Smooth muscle cell (in vitro differentiated cells): ENCODE data around the gene MTR. TPM values are rescaled to one million over a fixed set of nuclear protein-coding genes. Genes with fewer than 3 reads are reported as not detected.

Experiments used
- DNase-seq: peaks from one replicate; lab custom pipeline; 2025; ENCODE audit not compliant: unreplicated experiment; lab: John Stamatoyannopoulos, UW
- H2AFZ ChIP-seq: fragments of 200-600 bp; sonication (generic); 2 replicates; pipeline ENCODE4 v1.6.0; 2016; ENCODE audit warnings: antibody characterized with exemption, low read depth, mild to moderate bottlenecking
- H3F3A ChIP-seq: fragments of 200-600 bp; sonication (generic); 2 replicates; pipeline ENCODE4 v1.6.0; 2017; ENCODE audit warnings: antibody characterized with exemption, low read depth
- H3K27ac ChIP-seq: fragments of 200-600 bp; sonication (generic); 2 replicates; pipeline ENCODE4 v1.5.1; 2016; ENCODE audit warnings: low read depth, mild to moderate bottlenecking
- H3K27me3 ChIP-seq: fragments of 200-600 bp; sonication (generic); 2 replicates; pipeline ENCODE4 v1.6.1; 2016; ENCODE audit warnings: low read depth, mild to moderate bottlenecking
- H3K36me3 ChIP-seq: fragments of 200-600 bp; sonication (generic); 2 replicates; pipeline ENCODE4 v1.5.1; 2016; ENCODE audit warnings: low read depth
- H3K4me1 ChIP-seq: fragments of 200-600 bp; sonication (generic); 2 replicates; pipeline ENCODE4 v1.5.1; 2016; ENCODE audit warnings: low read depth
- H3K4me2 ChIP-seq: fragments of 200-600 bp; sonication (generic); 2 replicates; pipeline ENCODE4 v1.6.0; 2016; ENCODE audit warnings: mild to moderate bottlenecking
- H3K4me3 ChIP-seq: fragments of 200-600 bp; sonication (generic); 2 replicates; pipeline ENCODE4 v1.5.1; 2016; ENCODE audit warnings: mild to moderate bottlenecking
- H3K79me2 ChIP-seq: fragments of 200-600 bp; sonication (generic); 2 replicates; pipeline ENCODE4 v1.6.0; 2016; ENCODE audit warnings: low read depth, mild to moderate bottlenecking
- H3K9ac ChIP-seq: fragments of 200-600 bp; sonication (generic); 2 replicates; pipeline ENCODE4 v1.6.0; 2016; ENCODE audit warnings: low read depth
- H3K9me3 ChIP-seq: fragments of 200-600 bp; sonication (generic); replicated peaks from 2 replicates; pipeline ENCODE4 v1.5.1; 2016; ENCODE audit warnings: low read depth
- H4K20me1 ChIP-seq: fragments of 200-600 bp; sonication (generic); 2 replicates; pipeline ENCODE4 v1.6.0; 2016; ENCODE audit warnings: low read depth
- WGBS: methylation state at CpG from one replicate; pipeline ENCODE4 v1.1.7; 2016; ENCODE audit warnings: low lambda C conversion rate; 5-methylcytosine and 5-hydroxymethylcytosine counted together
- polyA plus RNA-seq: library from polyadenylated mRNA; unstranded; fragments of >200 nt; fragmentation: Nextera tagmentation; extraction: Ambion mirVana; gene quantifications from 2 replicates; pipeline ENCODE4 v1.2.1, GENCODE V29; 2016
- total RNA-seq: library from RNA; depleted of rRNA; stranded (reverse); fragments of >200 nt; gene quantifications from 2 replicates; pipeline ENCODE4 v1.2.3, GENCODE V29; 2014
- TF ChIP-seq, protein P1 (sequence below): fragments of 200-600 bp; sonication (generic); IDR thresholded peaks from 2 replicates; pipeline ENCODE4 v1.5.1; 2017; ENCODE audit warnings: borderline replicate concordance, mild to moderate bottlenecking, antibody characterized with exemption; ENCODE audit not compliant: insufficient read depth, poor library complexity, severe bottlenecking

Gene MTR
- total and polyA plus RNA-seq, 2 experiments from 2014 or later, result 10.7 to 18.3 TPM

DNA sequence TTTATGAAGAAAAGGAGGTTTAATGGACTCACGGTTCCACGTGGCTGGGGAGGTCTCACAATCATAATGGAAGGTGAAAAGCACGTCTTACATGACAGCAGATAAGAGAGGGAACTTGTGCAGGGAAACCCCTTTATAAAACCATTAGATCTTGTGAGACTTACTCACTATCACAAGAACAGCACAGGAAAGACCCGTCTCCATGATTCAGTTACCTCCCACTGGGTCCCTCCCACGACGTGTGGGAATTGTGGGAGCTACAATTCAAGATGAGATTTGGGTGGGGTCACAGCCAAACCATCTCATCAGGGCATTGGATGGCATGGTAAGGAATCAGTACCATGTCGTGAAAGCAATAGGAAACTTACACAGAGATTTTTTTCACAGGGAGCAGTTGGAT lies 63.1 kb downstream of the MTR start:
- TF ChIP-seq, protein P1, sequence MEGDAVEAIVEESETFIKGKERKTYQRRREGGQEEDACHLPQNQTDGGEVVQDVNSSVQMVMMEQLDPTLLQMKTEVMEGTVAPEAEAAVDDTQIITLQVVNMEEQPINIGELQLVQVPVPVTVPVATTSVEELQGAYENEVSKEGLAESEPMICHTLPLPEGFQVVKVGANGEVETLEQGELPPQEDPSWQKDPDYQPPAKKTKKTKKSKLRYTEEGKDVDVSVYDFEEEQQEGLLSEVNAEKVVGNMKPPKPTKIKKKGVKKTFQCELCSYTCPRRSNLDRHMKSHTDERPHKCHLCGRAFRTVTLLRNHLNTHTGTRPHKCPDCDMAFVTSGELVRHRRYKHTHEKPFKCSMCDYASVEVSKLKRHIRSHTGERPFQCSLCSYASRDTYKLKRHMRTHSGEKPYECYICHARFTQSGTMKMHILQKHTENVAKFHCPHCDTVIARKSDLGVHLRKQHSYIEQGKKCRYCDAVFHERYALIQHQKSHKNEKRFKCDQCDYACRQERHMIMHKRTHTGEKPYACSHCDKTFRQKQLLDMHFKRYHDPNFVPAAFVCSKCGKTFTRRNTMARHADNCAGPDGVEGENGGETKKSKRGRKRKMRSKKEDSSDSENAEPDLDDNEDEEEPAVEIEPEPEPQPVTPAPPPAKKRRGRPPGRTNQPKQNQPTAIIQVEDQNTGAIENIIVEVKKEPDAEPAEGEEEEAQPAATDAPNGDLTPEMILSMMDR, result no peak
- H3K9me3 ChIP-seq, result no peaks in the 10 kb centered on the region
- no peaks in the 10 kb centered on the region for H3K36me3 ChIP-seq
- no peak overlapping the region for H3K4me2 ChIP-seq
- H3K27ac ChIP-seq, result no peak overlapping the region
- H3K9ac ChIP-seq, result no peak overlapping the region
- peaks cover 8% of the 10 kb centered on the region for H3K4me1 ChIP-seq
- 93% methylated on average over 7 of the region's 7 CpGs for WGBS
- H3F3A ChIP-seq, result peaks cover 3% of the 10 kb centered on the region
- H4K20me1 ChIP-seq, result peaks cover 15% of the 10 kb centered on the region
- DNase-seq, result no peak
- H3K79me2 ChIP-seq, result no peaks in the 10 kb centered on the region
- no peak overlapping the region for H3K4me3 ChIP-seq
- H2AFZ ChIP-seq, result no peak overlapping the region
- H3K27me3 ChIP-seq, result no peaks in the 10 kb centered on the region

DNA sequence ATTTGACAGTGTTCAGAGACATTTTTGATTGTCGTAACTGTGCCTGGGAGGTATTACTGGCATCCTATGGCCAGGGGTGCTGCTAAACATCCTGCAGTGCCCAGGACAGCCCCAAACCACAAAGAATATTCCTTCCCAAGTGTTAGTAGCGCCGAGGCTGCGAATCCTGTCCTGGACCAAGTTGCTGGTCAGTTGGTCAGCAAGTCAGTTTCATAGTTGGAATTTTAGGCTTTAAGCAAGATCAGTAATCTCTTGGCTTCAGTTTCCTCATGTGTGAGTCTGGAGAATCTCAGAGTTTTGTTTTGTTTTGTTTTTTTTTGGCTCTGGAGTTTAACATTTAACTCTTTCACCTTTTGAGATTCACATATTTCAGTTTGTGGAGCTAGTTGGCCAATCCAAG lies 65.0 kb downstream of the MTR start:
- no peaks in the 10 kb centered on the region for H3K36me3 ChIP-seq
- no peak for DNase-seq
- H4K20me1 ChIP-seq, result peaks cover 15% of the 10 kb centered on the region
- H3K4me3 ChIP-seq, result no peak overlapping the region
- H3K27ac ChIP-seq, result no peak overlapping the region
- H2AFZ ChIP-seq, result no peak overlapping the region
- peaks cover 3% of the 10 kb centered on the region for H3F3A ChIP-seq
- H3K4me1 ChIP-seq, result peaks cover 4% of the 10 kb centered on the region
- H3K79me2 ChIP-seq, result no peaks in the 10 kb centered on the region
- H3K27me3 ChIP-seq, result no peaks in the 10 kb centered on the region
- H3K9me3 ChIP-seq, result no peaks in the 10 kb centered on the region
- WGBS, result 72% methylated on average over 4 of the region's 4 CpGs
- TF ChIP-seq, protein P1, result no peak
- H3K9ac ChIP-seq, result no peak overlapping the region
- no peak overlapping the region for H3K4me2 ChIP-seq

DNA sequence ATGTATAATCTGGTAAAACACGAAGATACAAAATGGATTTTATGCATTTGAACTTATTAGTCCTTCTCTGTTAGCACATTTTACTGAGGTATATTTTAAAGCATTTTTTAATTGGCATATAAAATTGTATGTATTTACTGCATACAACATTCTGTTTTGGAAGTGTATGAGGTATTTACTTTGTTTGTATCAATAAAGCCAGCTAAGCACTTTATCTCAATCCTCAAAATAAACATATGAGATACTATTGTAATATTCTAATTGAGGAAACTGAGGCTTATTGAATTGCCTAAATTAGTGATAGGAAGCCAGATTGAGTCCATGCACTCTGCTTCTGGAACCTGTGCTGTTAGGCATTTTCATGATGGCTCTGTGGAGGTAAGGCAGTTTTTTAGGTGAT lies 65.6 kb downstream of the MTR start:
- WGBS, result 94% methylated on average over 1 of the region's 1 CpG
- H3K36me3 ChIP-seq, result no peaks in the 10 kb centered on the region
- no peak overlapping the region for H3K9ac ChIP-seq
- no peaks in the 10 kb centered on the region for H3K27me3 ChIP-seq
- H3K4me2 ChIP-seq, result no peak overlapping the region
- H3K27ac ChIP-seq, result no peak overlapping the region
- DNase-seq, result no peak
- H3K79me2 ChIP-seq, result no peaks in the 10 kb centered on the region
- H3K4me1 ChIP-seq, result peaks cover 4% of the 10 kb centered on the region
- peaks cover 3% of the 10 kb centered on the region for H3F3A ChIP-seq
- TF ChIP-seq, protein P1, result no peak
- no peak overlapping the region for H2AFZ ChIP-seq
- H4K20me1 ChIP-seq, result peaks cover 15% of the 10 kb centered on the region
- no peaks in the 10 kb centered on the region for H3K9me3 ChIP-seq
- H3K4me3 ChIP-seq, result no peak overlapping the region

DNA sequence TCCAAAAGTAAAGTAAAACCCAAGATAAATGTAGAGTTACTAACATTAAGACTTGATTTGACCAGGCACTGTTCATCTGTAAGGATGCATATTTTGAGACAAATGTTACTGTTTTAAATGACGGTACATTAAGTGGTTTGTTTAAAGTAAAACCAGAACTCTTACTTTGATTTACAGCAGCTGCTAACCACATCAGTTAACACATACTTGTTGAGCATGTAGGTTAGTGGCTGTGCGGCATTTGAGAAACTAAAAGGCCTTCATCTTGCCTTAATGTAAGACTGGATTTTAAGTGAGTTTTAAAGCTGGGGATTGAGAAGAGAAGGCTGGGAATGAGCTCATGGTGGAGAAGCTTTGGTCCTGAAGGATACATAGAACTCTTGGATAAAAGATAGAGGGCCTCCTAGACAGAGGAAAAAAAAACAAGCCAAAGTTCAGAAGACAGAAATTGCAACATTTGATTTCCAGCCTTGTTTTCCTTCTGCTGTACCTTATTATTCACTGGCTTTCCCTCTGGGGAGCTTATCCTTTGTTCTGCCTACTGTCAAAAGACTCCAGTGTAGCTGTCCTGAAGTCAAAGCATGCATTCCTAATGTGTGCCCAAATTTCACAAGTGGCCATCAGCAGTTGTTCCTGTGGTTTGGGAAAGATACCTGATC lies 66.6 kb downstream of the MTR start:
- Histone ChIP-seq H3K4me1 (peaks cover 4% of the 10 kb centered on the region), H3K27ac (no peak overlapping the region), H3K9ac (no peak overlapping the region), H3K4me2 (no peak overlapping the region), H3K4me3 (no peak overlapping the region), H4K20me1 (peaks cover 15% of the 10 kb centered on the region), H2AFZ (no peak overlapping the region), H3K27me3 (no peaks in the 10 kb centered on the region), H3K79me2 (no peaks in the 10 kb centered on the region), H3F3A (peaks cover 3% of the 10 kb centered on the region), H3K36me3 (peaks cover 1% of the 10 kb centered on the region), H3K9me3 (no peaks in the 10 kb centered on the region)
- TF ChIP-seq, protein P1, result no peak
- no peak for DNase-seq
- 11% methylated on average over 2 of the region's 2 CpGs for WGBS
